Activated T-cell treated with anti-CD3 and anti-CD28 coated beads, Interleukin-2, amount 50 U/mL, for 72 hours (primary cell): ENCODE measurements around the gene VSTM2B. TPM values are rescaled to one million over a fixed set of nuclear protein-coding genes. Genes with fewer than 3 reads are reported as not detected.
"Not testable (repeated sequence)": the region's sequence is repeated elsewhere in the genome, so short reads cannot be mapped to it uniquely, and the experiment has no call there.

Experiments
- ATAC-seq, 2 donors: fragments of 150-1000 bp; cut with Tn5 transposase; replicated peaks in 1 of 2; 2 replicates each; pipeline ENCODE4 v1.10.0; 2021; ENCODE audit warnings: moderate library complexity in 2 of 2, mild to moderate bottlenecking in 1 of 2
- DNase-seq, 2 donors: peaks; one replicate each; pipeline ENCODE4 v3.0.0; 2021 to 2022; ENCODE audit warnings: mixed read lengths in 1 of 2
- H3K27ac Mint-ChIP-seq: one replicate; pipeline ENCODE4 v1.8.0; 2022; ENCODE audit warnings: mild to moderate bottlenecking, moderate library complexity, mixed read lengths
- H3K27me3 Mint-ChIP-seq: one replicate; pipeline ENCODE4 v1.8.0; 2022; ENCODE audit warnings: low read depth, mixed read lengths
- H3K36me3 Mint-ChIP-seq, 2 donors: one replicate each; pipeline ENCODE4 v1.8.0; 2022; ENCODE audit warnings: mixed read lengths in 2 of 2, mild to moderate bottlenecking in 1 of 2; ENCODE audit not compliant: insufficient read depth in 2 of 2
- H3K4me1 Mint-ChIP-seq: one replicate; pipeline ENCODE4 v1.8.0; 2022; ENCODE audit warnings: low read depth, mixed read lengths
- H3K4me3 Mint-ChIP-seq, 2 donors: one replicate each; pipeline ENCODE4 v1.8.0; 2022; ENCODE audit warnings: mild to moderate bottlenecking in 2 of 2, mixed read lengths in 2 of 2, moderate library complexity in 2 of 2
- H3K9me3 Mint-ChIP-seq, 2 donors: one replicate each; pipeline ENCODE4 v1.8.0; 2022; ENCODE audit warnings: mixed read lengths in 2 of 2
- total RNA-seq, 2 donors: library from RNA; stranded (reverse); gene quantifications; one replicate each; pipeline ENCODE4 v1.2.3, GENCODE V29; 2022

Gene VSTM2B
- not detected for total RNA-seq

- H3K36me3 Mint-ChIP-seq, result peaks cover 1 to 6% of the 10 kb centered on the region in 2 donors
These were observed at the start of gene VSTM2B for GRCh38 chr19:29525901-29526729. Gene VSTM2B, plus strand, starts transcription at chr19:29525994. Its CDS starts 590 bp downstream, at chr19:29526584.

GRCh38 chr19:29476528-29476927 is 49.3 kb upstream of the VSTM2B start:
- Mint-ChIP-seq H3K27ac (no peak overlapping the region), H3K9me3 (peaks cover 3 to 4% of the 10 kb centered on the region in 2 donors), H3K4me1 (no peaks in the 10 kb centered on the region), H3K27me3 (peaks cover 23% of the 10 kb centered on the region), H3K36me3 (peaks cover 4 to 6% of the 10 kb centered on the region in 2 donors), H3K4me3 (no peak overlapping the region)
- ATAC-seq (no peak), DNase-seq (no peak)

More at GRCh38 chr19:29525901-29526729, at the start of gene VSTM2B:
- DNase-seq (peak in 1 of 2 donors; percentile 8), ATAC-seq (no peak)
- H3K4me3 Mint-ChIP-seq, result peak within 1 kb of the TSS; percentile 74 to 80
- H3K9me3 Mint-ChIP-seq, result no peaks in the 10 kb centered on the region
- peaks cover 67% of the 10 kb centered on the region for H3K27me3 Mint-ChIP-seq
- H3K4me1 Mint-ChIP-seq, result peaks cover 24% of the 10 kb centered on the region
- H3K27ac Mint-ChIP-seq, result no peak within 1 kb of the TSS

GRCh38 chr19:29477831-29478577 is 47.8 kb upstream of the VSTM2B start:
- Mint-ChIP-seq H3K9me3 (peaks cover 4% of the 10 kb centered on the region in 2 donors), H3K27ac (no peak overlapping the region), H3K4me3 (no peak overlapping the region), H3K4me1 (no peaks in the 10 kb centered on the region), H3K36me3 (peaks cover 4 to 6% of the 10 kb centered on the region in 2 donors), H3K27me3 (peaks cover 21% of the 10 kb centered on the region)
- ATAC-seq (no peak), DNase-seq (no peak)

- peaks cover 4% of the 10 kb centered on the region in 2 donors for H3K9me3 Mint-ChIP-seq
- H3K4me1 Mint-ChIP-seq, result no peaks in the 10 kb centered on the region
- no peak overlapping the region for H3K4me3 Mint-ChIP-seq
- ATAC-seq (no peak), DNase-seq (peak in 1 of 2 donors; percentile 10)
- peaks cover 17% of the 10 kb centered on the region for H3K27me3 Mint-ChIP-seq
- H3K36me3 Mint-ChIP-seq, result peaks cover 4 to 6% of the 10 kb centered on the region in 2 donors
- no peak overlapping the region for H3K27ac Mint-ChIP-seq
These were observed 46.9 kb upstream of the VSTM2B start for GRCh38 chr19:29478578-29479565.

GRCh38 chr19:29479941-29480340 is 45.9 kb upstream of the VSTM2B start:
- no peak for DNase-seq
- Mint-ChIP-seq H3K27ac (no peak overlapping the region), H3K4me1 (no peaks in the 10 kb centered on the region), H3K9me3 (peaks cover 4% of the 10 kb centered on the region in 2 donors), H3K27me3 (peaks cover 14% of the 10 kb centered on the region), H3K36me3 (peaks cover 4 to 6% of the 10 kb centered on the region in 2 donors), H3K4me3 (no peak overlapping the region)
- no peak for ATAC-seq

GRCh38 chr19:29480507-29480906 is 45.3 kb upstream of the VSTM2B start:
- no peak overlapping the region for H3K27ac Mint-ChIP-seq
- DNase-seq (no peak), ATAC-seq (no peak)
- peaks cover 9% of the 10 kb centered on the region for H3K27me3 Mint-ChIP-seq
- H3K4me1 Mint-ChIP-seq, result no peaks in the 10 kb centered on the region
- H3K9me3 Mint-ChIP-seq, result peaks cover 4% of the 10 kb centered on the region in 2 donors
- H3K36me3 Mint-ChIP-seq, result peaks cover 4 to 6% of the 10 kb centered on the region in 2 donors
- no peak overlapping the region for H3K4me3 Mint-ChIP-seq

GRCh38 chr19:29482855-29483640 is 42.7 kb upstream of the VSTM2B start:
- H3K36me3 Mint-ChIP-seq, result peaks cover 4 to 6% of the 10 kb centered on the region in 2 donors
- no peaks in the 10 kb centered on the region for H3K4me1 Mint-ChIP-seq
- H3K27me3 Mint-ChIP-seq, result no peaks in the 10 kb centered on the region
- no peak overlapping the region for H3K27ac Mint-ChIP-seq
- ATAC-seq, result no peak
- DNase-seq, result no peak
- peaks cover 4% of the 10 kb centered on the region in 2 donors for H3K9me3 Mint-ChIP-seq
- no peak overlapping the region for H3K4me3 Mint-ChIP-seq

- peaks cover 4% of the 10 kb centered on the region in 2 donors for H3K9me3 Mint-ChIP-seq
- H3K27ac Mint-ChIP-seq, result no peak overlapping the region
- no peak overlapping the region for H3K4me3 Mint-ChIP-seq
- H3K27me3 Mint-ChIP-seq, result no peaks in the 10 kb centered on the region
- H3K36me3 Mint-ChIP-seq, result peaks cover 4 to 6% of the 10 kb centered on the region in 2 donors
- DNase-seq (no peak), ATAC-seq (no peak)
- H3K4me1 Mint-ChIP-seq, result no peaks in the 10 kb centered on the region
These were observed 42.2 kb upstream of the VSTM2B start for GRCh38 chr19:29483641-29483920.

- H3K27ac Mint-ChIP-seq, result no peak overlapping the region
- no peaks in the 10 kb centered on the region for H3K27me3 Mint-ChIP-seq
- peaks cover 4 to 6% of the 10 kb centered on the region in 2 donors for H3K36me3 Mint-ChIP-seq
- no peak overlapping the region for H3K4me3 Mint-ChIP-seq
- H3K4me1 Mint-ChIP-seq, result no peaks in the 10 kb centered on the region
- peaks cover 4% of the 10 kb centered on the region in 2 donors for H3K9me3 Mint-ChIP-seq
- DNase-seq (no peak), ATAC-seq (no peak)
These were observed 41.7 kb upstream of the VSTM2B start for GRCh38 chr19:29483944-29484581.

- peaks cover 4% of the 10 kb centered on the region in 2 donors for H3K9me3 Mint-ChIP-seq
- ATAC-seq (no peak), DNase-seq (no peak)
- H3K27me3 Mint-ChIP-seq, result peaks cover 7% of the 10 kb centered on the region
- H3K27ac Mint-ChIP-seq, result no peak overlapping the region
- peaks cover 3% of the 10 kb centered on the region in 2 donors for H3K36me3 Mint-ChIP-seq
- no peak overlapping the region for H3K4me3 Mint-ChIP-seq
- H3K4me1 Mint-ChIP-seq, result no peaks in the 10 kb centered on the region
These were observed 40.9 kb upstream of the VSTM2B start for GRCh38 chr19:29484876-29485275.

GRCh38 chr19:29485293-29485692 is 40.5 kb upstream of the VSTM2B start:
- ATAC-seq (no peak), DNase-seq (no peak)
- Mint-ChIP-seq H3K4me1 (no peaks in the 10 kb centered on the region), H3K4me3 (no peak overlapping the region), H3K27ac (no peak overlapping the region), H3K36me3 (peaks cover 3% of the 10 kb centered on the region in 2 donors), H3K27me3 (peaks cover 11% of the 10 kb centered on the region), H3K9me3 (peaks cover 4% of the 10 kb centered on the region in 2 donors)

GRCh38 chr19:29486961-29487360 is 38.8 kb upstream of the VSTM2B start:
- DNase-seq, H3K9me3 Mint-ChIP-seq, H3K27ac Mint-ChIP-seq, H3K4me3 Mint-ChIP-seq, ATAC-seq, H3K4me1 Mint-ChIP-seq, H3K36me3 Mint-ChIP-seq: not testable (repeated sequence)
- peaks cover 27% of the 10 kb centered on the region for H3K27me3 Mint-ChIP-seq
